Body of pancreas (tissue), 4 donors: ENCODE data around the gene TNFRSF4. TPM values are rescaled to one million over a fixed set of nuclear protein-coding genes. Genes with fewer than 3 reads are reported as not detected.
A peak's percentile ranks its signal among the peaks of the same experiment; 100 is the strongest.

ENCODE experiments used
- ATAC-seq: fragments of 150-250 bp; one replicate; pipeline ENCODE4 v1.9.1; 2016
- DNase-seq, 4 donors: peaks; one replicate each; pipeline ENCODE4 v3.0.0-alpha.2; 2019
- H3K27ac ChIP-seq, 4 donors: fragments of 200-600 bp; sonication (generic); 1 replicate in 3 of 4; 2 replicates in 1 of 4; pipeline versions ENCODE4 v1.5.1 to v1.6.1; 2016 to 2019; ENCODE audit warnings: mild to moderate bottlenecking in 1 of 4, mixed read lengths in 1 of 4, moderate library complexity in 1 of 4
- H3K27me3 ChIP-seq, 2 donors: fragments of 200-600 bp; sonication (generic); one replicate each; pipeline ENCODE4 v1.6.0; 2016; ENCODE audit warnings: mild to moderate bottlenecking in 1 of 2
- H3K36me3 ChIP-seq, 2 donors: fragments of 200-600 bp; sonication (generic); replicated peaks in 1 of 2; 2 replicates each; pipeline ENCODE4 v1.5.1; 2016; ENCODE audit warnings: low read depth in 2 of 2; ENCODE audit not compliant: insufficient read depth in 1 of 2
- H3K4me1 ChIP-seq: fragments of 200-600 bp; sonication (generic); one replicate; pipeline ENCODE4 v1.6.0; 2016
- H3K4me3 ChIP-seq, 2 donors: fragments of 200-600 bp; sonication (generic); 1 replicate in 1 of 2; 2 replicates in 1 of 2; pipeline ENCODE4 v1.5.1; 2016 to 2019
- H3K9me3 ChIP-seq, 3 donors: fragments of 200-600 bp; sonication (generic); 1 replicate in 2 of 3; 2 replicates in 1 of 3; pipeline ENCODE4 v1.5.1; 2016
- POLR2A ChIP-seq, 3 donors: fragments of 450-650 bp; IDR thresholded peaks; one replicate each; pipeline ENCODE4 v1.6.1; 2016; ENCODE audit warnings: antibody characterized with exemption in 3 of 3, mild to moderate bottlenecking in 2 of 3
- WGBS, 2 donors: methylation state at CpG; one replicate each; pipeline ENCODE4 v1.1.5; 2017; 5-methylcytosine and 5-hydroxymethylcytosine counted together
- intact Hi-C: fragments of 100-400 bp; cut with DNase I; formaldehyde crosslinking; loops from one replicate; pipeline ENCODE4 v1.15.1; 2023
- total RNA-seq, 2 donors: library from RNA; depleted of rRNA; stranded (reverse); fragments of >200 nt; gene quantifications; one replicate each; pipeline ENCODE4 v1.1.0, GENCODE V29; 2016
- TF ChIP-seq, protein P1 (sequence below), 7 experiments: fragments of 450-650 bp in 4 of 7; fragments of 200-600 bp in 3 of 7; sonication (generic) in 3 of 7; IDR thresholded peaks; one replicate each; pipeline ENCODE4 v1.5.1; 2016 to 2019; ENCODE audit warnings: antibody characterized with exemption in 7 of 7

Gene TNFRSF4
- total RNA-seq, 2 donors from 2014 or later = 0.99 to 2.6 TPM

DNA sequence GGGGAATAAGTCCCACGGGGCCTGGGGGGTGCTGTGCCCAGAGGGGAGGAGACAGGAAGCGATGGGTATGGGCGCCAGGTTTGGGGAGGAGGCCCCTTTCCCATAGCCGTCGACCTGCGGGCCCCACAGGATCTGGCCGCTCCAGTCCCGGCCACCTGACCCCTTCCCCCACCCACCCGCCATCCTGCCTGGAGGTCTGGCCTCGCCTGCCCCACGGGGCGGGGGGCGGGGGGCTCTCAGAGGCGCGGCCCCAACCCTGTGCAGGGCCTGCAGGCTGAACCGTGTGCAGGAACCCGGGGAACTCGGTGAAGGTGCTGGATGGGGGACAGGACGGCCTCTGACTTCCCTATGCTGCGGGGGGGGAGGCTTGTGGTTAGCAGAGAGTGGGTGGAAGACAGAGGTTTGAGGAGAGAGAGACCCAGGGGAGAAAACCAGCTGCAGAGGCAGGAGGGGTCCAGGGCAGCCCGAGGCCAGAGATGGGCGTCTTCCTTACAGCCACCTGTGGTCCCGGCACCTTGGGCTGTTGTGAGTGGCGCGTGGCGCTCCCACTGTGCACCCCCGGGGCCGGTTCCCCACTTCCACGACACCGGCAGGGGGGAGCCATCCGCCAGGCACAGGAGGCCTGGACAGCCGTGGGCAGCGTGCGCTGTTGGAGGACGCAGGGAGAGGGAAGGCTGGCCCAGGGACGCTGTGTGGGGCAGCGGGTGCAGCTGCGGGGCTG lies 5.1 kb downstream of the TNFRSF4 start:
- H3K9me3 ChIP-seq = no peaks in the 10 kb centered on the region
- H3K27ac ChIP-seq = no peak overlapping the region
- no peak for DNase-seq
- peaks cover 15% of the 10 kb centered on the region for H3K4me1 ChIP-seq
- peaks cover 0 to 15% of the 10 kb centered on the region in 2 donors for H3K27me3 ChIP-seq
- no peak overlapping the region for H3K4me3 ChIP-seq
- no peak for ATAC-seq
- intact Hi-C loops = no loop called here
- 61 to 72% methylated on average over 31 to 37 of the region's 38 CpGs for WGBS, 2 donors
- no peaks in the 10 kb centered on the region for H3K36me3 ChIP-seq
- TF ChIP-seq, protein P1, sequence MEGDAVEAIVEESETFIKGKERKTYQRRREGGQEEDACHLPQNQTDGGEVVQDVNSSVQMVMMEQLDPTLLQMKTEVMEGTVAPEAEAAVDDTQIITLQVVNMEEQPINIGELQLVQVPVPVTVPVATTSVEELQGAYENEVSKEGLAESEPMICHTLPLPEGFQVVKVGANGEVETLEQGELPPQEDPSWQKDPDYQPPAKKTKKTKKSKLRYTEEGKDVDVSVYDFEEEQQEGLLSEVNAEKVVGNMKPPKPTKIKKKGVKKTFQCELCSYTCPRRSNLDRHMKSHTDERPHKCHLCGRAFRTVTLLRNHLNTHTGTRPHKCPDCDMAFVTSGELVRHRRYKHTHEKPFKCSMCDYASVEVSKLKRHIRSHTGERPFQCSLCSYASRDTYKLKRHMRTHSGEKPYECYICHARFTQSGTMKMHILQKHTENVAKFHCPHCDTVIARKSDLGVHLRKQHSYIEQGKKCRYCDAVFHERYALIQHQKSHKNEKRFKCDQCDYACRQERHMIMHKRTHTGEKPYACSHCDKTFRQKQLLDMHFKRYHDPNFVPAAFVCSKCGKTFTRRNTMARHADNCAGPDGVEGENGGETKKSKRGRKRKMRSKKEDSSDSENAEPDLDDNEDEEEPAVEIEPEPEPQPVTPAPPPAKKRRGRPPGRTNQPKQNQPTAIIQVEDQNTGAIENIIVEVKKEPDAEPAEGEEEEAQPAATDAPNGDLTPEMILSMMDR (IDR thresholded peaks at IDR 0.05) = no peak
- TF ChIP-seq POLR2A (IDR thresholded peaks at IDR 0.05) = no peak

DNA sequence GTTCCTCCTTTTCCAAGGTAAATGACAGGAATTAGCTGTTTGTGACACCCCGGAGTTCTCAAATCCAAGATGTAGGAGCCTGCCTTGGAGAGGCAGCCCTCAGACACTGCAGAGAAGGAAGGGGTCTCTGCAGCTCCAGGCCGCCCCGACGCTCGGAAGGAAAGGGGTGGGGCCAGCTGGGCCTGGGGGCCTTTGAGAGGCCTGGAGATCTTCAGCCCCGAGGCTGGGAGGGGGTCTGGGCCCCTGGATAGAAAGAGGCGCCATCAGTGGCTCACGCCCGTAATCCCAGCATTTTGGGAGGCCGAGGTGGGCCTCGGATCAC lies 6.4 kb downstream of the TNFRSF4 start:
- intact Hi-C loops = no loop called here
- 51 to 78% methylated on average over 10 to 11 of the region's 11 CpGs for WGBS, 2 donors
- no peak overlapping the region for H3K27ac ChIP-seq
- ATAC-seq (no peak), DNase-seq (no peak)
- TF ChIP-seq POLR2A (IDR thresholded peaks at IDR 0.05) = no peak
- TF ChIP-seq, protein P1 (IDR thresholded peaks at IDR 0.05) = no peak
- no peak overlapping the region for H3K4me3 ChIP-seq
- no peaks in the 10 kb centered on the region for H3K9me3 ChIP-seq
- no peaks in the 10 kb centered on the region for H3K36me3 ChIP-seq
- peaks cover 0 to 15% of the 10 kb centered on the region in 2 donors for H3K27me3 ChIP-seq
- peaks cover 15% of the 10 kb centered on the region for H3K4me1 ChIP-seq

DNA sequence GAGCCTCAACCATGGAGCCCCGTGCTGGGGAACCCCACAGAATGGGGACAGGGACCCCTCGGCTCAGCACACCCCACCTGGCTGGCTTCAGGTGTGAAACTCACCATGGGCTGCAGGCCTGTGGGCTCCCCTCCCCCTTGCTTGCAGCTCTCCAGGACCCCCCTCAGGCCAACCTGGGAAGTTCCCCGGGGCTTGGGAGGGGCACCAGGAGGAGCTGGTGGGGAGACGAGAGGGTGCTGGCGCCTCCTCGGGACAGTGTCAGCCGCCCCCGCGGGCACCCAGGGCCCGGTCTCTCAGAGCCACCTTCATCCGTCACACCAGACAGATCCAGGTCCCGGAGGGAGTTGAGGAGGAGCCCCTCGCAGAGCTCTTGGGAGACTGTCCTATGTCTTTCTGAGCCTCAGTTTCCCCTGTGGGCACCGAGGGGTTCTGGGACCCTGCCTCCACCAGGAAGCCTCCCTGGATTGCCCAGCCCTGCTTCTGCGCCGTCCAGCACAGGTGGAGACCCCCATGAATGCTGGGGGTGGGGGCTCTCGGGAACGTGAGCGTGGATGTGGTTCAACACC lies 6.9 kb downstream of the TNFRSF4 start:
- Histone ChIP-seq H3K36me3 (no peaks in the 10 kb centered on the region), H3K4me1 (peaks cover 15% of the 10 kb centered on the region), H3K27me3 (peaks cover 0 to 15% of the 10 kb centered on the region in 2 donors), H3K27ac (no peak overlapping the region), H3K4me3 (no peak overlapping the region), H3K9me3 (no peaks in the 10 kb centered on the region)
- TF ChIP-seq, protein P1 (IDR thresholded peaks at IDR 0.05) = no peak
- no peak for TF ChIP-seq POLR2A (IDR thresholded peaks at IDR 0.05)
- DNase-seq = no peak
- ATAC-seq = no peak
- 34 to 65% methylated on average over 5 to 17 of the region's 19 CpGs for WGBS, 2 donors
- intact Hi-C loops = no loop called here

DNA sequence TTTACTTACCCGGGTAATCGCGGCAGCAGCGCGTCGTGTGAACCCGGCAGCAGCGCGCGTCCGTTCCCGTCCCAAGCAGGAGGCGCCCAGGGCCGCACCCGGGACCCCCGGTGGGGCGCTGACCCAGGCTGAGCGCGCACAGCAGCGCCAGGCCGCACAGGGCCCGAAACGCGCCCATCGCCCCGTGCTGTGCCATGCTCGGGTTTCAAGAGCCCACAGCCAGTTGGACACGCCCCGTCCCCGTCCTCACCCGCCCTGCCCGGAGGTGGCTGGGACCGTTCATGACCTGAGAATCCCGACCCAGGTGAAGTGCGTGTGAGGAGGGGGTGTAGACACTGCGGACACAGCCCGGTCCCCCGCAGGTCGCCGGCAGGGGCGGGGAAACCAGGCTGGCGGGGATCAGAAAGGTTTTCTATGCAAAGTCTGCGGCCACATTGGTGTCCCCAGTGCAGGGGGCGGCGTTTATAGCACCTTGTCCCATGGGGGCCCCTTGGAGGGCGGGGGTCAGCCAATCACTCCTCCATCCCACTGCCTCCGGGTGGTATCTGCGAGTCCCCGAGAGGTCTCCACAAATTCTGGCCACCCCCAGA lies 7.5 kb downstream of the TNFRSF4 start, which contains the start of gene TNFRSF18:
TNFRSF18 (minus strand) TSS at position 217 of the 590 bp plus-strand sequence; CDS start at position 196, 21 bp downstream.
- Histone ChIP-seq H3K27me3 (peaks cover 0 to 16% of the 10 kb centered on the region in 2 donors), H3K36me3 (no peaks in the 10 kb centered on the region), H3K9me3 (no peaks in the 10 kb centered on the region), H3K4me1 (peaks cover 17% of the 10 kb centered on the region), H3K4me3 (no peak within 1 kb of the TSS), H3K27ac (no peak within 1 kb of the TSS)
- intact Hi-C loops = no loop called here
- WGBS, 2 donors = 0 to 5% methylated on average over 5 to 47 of the region's 49 CpGs
- ATAC-seq (no peak), DNase-seq (peak in 3 of 4 donors; percentile 27 to 58 (median 53))
- TF ChIP-seq, protein P1 (IDR thresholded peaks at IDR 0.05) = peak in 1 of 7 experiments; percentile 24
- no peak for TF ChIP-seq POLR2A (IDR thresholded peaks at IDR 0.05)
